Measurements from ENCODE around the gene SETBP1.

SETBP1 gene

DNA sequence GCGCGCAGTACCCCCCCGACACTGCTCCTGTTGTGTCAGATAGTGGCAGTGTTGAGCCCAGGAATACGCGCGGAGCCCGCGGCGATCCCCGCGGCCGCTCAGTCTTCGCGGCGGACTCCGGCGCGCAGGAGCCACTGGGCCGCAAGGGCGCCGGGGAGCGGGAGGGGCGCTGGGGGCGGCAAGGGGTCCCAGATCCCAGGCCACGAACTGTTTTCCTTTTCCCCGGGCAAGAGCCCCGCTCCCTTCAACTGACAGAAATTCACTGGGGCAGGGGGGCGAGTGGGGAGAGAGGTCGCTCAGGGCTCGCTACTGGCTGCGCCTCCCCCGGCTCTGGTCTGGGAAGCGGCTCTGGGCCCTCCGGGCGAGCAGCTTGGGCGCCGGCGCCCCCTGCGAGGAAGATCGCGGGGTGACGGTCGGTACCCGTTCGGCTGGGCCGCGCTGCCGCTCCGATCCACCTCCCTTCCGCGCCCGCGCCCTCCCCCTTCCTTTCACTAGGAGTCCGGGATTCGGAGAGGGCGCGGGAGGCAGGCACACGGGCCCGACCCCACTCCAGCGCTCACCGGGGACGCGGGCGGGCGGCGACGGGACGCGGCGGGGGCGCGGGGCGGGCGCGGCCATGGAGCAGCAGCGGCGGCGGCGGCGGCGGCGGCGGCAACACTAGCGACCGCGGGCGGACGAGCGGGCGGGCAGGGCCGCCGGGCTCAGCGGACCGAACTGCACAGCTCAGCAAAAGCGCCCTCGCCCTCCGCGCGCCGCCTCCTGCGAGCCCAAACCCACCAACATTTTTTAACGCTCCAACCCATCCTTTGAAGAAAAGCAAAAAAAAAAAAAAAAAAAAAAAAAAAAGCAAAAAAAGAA, 1.4 kb upstream of the SETBP1 start:
- DNase-seq (ENCODE audit: low read depth), result peak; percentile 42

DNA sequence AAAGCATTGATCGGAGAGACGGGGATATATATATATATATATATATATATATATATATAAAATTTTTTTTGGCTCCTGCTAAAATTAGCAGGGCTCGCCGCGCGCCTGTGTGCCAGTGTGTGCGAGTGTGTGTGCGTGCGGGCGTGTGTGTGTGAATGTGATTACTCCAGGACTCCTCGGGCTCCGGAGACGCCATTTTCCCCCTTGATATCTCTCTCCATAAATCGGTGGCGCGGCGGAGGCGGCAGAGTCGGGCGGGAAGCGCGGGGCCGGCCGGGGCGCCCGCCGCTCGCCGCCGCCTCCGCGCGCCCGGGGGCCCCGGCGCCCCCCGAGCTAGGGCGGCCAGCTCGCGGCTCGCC, 795 bp upstream of the SETBP1 start:
- DNase-seq (ENCODE audit: low read depth), result no peak

DNA sequence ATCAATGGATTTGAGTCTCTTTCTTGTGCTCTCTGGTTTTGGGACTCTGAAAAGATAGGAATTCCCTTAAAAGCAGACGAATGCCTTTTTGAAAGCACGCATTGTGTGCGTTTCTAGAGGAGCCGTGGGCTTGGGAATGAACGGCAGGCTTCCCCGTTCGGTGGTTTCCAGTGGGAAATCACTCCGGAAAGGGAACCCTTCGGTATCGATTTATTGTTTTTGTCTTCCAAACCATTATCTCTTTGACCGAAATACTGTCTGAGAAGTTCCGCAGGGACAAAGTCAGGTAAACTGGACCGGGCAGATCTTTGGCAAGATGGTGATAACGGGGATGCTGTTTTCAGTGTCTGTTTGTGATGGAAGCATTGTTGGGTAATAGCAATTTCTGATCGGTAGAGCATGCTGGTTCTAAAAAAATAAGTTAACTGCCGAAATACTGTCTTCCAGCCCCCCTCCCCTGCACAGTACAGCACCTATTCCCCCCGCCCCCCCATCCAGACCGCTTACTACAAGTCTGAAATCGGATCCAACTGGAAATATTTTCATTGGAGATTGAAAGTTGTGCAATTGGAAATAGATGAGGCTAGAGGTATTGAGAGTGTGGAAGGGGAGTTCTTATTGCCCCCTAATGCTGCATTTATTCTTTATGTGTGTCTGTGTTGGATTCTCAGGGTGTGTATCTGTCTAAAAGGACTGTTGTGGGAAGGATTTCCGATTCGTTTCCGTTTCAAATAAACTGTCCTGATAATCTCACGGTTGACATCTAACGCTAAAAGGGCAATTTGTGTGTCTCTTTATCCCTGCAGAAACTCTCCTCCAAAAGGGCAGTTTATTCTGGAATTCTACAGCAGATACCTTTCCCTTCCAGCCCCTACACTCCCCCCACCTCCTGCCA, 635 bp downstream of the SETBP1 start:
- DNase-seq (ENCODE audit: low read depth), result no peak

DNA sequence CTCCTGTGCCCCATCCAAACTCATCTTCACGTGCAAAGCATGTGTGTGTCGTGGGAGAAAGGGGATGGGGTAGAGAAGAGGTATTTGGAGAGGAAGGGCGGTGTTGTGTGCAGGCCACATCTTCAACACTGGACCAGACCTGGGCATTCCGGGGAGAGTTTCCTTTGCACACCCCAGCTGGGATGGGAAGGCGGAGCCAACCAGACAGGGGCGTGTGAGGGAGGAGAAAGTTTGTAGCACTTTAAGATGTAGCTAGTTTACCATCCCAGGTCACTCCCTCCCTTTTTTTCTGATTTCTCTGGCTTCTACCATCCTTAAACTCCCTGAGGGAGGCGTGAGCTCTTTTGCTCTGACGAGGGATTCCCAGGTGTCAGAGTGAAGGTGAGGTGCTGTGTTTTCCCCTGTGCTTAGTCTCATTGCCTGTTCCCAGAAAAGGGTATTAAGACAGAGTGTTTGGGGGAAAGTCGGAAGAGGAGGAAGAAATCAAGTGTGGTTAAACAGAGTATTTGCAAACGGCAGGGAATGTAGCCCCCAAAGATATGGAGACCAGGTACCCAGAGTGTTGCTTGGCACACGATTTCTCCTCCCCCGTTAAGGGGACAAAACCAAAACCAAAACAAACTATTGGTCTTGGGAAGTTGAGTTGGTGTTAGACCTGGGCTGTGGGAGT, 1.6 kb downstream of the SETBP1 start:
- DNase-seq (ENCODE audit: low read depth), result no peak

DNA sequence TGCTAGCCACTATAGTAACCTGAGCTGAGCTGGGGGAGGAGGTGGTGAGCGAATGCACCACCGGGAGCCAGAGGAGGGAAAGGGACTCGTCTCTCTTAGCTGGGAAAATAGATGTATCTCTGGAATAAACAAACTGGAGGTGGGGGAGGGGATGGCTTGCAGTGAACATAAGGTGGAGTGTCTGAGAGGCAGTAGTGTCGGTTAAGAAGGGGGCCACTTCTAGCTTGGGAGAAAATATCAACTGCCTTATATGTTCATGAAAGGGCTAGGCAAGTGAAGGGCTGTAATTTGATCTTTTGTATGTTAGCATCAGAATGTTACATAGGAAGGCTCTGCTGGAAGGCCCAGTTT, 2.2 kb downstream of the SETBP1 start:
- DNase-seq (ENCODE audit: low read depth), result no peak

GRCh38 chr18:44683556-44683955, 2.9 kb downstream of the SETBP1 start:
- no peak for DNase-seq (ENCODE audit: low read depth)

GRCh38 chr18:44685296-44685695, 4.6 kb downstream of the SETBP1 start:
- DNase-seq (ENCODE audit: low read depth), result no peak

DNA sequence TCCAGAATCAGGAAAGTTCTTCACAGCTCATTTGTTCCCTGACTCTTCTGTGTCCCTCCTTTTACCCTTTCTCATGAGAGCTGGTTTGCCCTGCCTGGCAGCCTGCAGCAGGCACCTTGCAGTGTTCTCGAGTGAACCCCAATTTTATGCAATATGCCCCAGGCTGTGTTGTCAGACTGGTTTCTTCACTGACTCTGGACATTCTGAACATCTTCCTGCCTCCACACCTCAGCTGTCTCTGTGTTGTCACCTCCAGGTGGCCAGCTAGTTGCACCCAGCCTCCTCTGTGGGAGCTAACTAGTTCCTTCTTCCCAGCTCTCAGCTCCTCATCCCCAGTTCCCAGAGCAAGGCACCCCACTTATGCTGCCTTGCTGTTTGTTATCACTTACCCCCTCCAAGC, 5.5 kb downstream of the SETBP1 start:
- DNase-seq (ENCODE audit: low read depth), result no peak

DNA sequence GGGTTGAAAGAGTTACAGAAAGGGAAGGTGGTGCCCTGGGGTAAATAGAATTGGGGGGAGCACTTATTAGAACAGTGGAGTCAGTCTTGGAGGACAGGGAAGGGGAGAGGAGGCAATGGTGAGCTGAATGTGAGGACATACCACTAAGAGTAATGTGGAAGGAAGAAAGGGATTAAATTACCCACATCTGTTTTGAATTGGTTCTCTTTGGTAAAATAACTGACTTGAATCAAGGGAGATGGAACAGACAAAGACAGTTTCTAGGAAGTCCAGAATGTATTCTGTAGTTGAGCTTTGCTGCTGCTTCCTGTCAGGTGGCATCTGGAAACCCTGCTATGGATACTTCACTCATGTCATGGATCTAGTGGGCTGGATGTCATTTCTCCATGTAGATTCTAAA, 6.7 kb downstream of the SETBP1 start:
- no peak for DNase-seq (ENCODE audit: low read depth)

GRCh38 chr18:44689736-44690135, 9.0 kb downstream of the SETBP1 start:
- no peak for DNase-seq (ENCODE audit: low read depth)

- DNase-seq (ENCODE audit: low read depth), result no peak
These were observed 10.6 kb downstream of the SETBP1 start for GRCh38 chr18:44691148-44691925.

DNA sequence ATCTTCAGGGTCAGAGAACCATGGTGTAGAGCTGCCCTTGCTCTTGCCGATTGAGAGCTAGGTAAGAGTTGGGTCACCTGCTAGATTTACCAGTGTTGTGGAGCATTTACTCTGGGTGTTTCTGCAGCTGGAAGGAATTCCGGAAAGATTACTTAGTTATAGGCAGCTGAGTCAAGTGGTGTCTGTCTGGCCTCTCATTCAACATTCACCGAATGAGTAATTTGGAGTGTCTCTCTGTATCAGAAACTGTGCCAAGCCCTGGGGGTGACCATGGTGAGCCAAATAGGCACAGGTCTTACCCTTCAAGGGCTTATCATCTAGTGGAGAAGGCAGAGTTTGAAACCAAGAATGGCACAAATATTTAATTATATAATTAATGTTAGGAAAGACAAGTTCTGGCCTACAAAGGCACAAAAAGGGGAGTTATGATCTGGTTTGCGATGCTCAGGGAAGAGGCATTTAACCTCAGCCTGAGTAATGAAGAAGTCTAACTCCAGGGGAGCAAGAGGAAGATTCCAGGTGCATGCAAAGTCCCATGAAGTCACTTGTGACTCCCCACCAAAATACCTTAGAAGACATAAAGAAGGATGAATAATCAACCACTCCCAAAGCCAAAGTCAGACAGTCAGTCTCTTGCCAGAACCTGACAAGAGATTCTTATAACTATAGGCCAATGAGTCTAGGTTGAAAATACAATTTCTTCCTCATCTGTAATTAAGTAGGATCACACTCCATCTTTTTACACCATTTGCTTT, 12.5 kb downstream of the SETBP1 start:
- DNase-seq (ENCODE audit: low read depth), result no peak

- no peak for DNase-seq (ENCODE audit: low read depth)
These were observed 14.8 kb downstream of the SETBP1 start for GRCh38 chr18:44695503-44695902.

DNA sequence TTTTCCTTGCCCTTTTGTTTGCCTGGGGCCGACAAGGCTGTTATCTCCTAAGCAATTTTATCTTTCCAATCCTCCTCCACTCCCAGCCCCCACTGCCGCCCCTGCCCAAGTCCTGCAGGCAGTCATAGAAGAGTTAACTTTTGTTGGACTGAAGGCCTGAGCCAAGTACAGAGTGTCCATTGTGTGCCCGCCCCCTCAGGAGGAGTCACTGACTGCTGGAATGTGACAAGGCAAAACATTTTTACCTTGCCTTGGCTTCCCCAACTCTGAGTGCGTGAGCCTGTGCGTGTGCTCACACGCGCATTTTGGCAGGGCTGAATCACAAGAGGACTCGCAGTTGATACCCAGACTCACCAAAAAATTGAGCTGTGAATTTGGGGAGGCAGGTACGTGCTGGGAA, 16.2 kb downstream of the SETBP1 start:
- DNase-seq (ENCODE audit: low read depth), result no peak

GRCh38 chr18:44697315-44697714, 16.6 kb downstream of the SETBP1 start:
- no peak for DNase-seq (ENCODE audit: low read depth)

- DNase-seq (ENCODE audit: low read depth), result no peak
These were observed 17.8 kb downstream of the SETBP1 start for GRCh38 chr18:44698518-44698917.

DNA sequence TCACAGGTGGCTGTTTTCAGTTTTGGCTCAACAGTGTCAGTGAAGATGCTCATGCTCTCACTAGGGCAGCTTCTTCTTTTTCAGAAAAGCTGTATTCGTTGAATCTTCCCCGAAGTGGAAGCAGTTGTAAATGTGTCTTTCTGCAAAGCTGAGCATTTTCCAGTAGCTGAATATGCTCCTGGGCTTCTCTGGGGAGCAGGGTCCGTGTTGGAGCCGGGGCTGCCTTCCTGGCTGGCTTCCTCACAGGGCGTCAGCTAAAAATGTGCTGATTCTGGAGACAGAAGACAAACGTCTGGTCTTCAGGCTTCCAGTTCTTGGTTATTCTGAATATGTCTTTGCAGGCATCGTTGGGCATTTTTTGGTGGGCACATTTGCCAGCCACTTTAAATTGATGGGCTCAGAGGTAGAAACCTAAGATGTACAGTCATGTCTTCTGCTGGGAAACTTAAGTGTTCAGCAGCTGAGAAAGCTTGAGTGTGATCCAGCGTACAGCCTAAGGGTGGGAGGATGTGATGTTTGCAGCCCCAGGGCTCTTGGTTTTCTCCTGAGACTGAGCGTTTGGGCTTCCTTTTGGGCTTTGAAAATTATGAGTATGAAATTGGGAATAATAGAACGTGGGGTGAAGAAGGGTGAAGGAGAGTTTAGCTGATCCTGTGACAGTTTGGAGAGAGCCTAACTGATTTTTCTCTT, 19.0 kb downstream of the SETBP1 start:
- no peak for DNase-seq (ENCODE audit: low read depth)

DNA sequence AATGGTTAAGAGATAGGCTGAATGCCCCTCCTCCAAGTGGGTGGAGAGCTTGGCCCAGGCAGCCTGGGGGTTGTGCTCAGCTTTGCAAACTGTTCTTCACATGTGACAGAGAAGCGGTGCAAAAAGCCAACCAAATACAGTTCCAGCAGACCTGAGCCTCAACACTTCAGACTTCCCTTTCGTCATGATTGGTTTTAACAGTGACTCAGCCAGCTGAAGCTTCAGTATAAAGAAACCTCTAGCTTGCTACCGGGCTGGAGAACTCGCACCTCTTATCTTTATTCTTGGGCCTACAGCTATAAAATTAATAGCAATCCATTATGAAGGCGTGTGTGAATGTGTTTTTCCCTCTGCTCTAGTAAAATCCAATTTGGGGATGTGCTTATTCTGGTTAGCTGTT, 20.0 kb downstream of the SETBP1 start:
- DNase-seq (ENCODE audit: low read depth), result no peak

DNA sequence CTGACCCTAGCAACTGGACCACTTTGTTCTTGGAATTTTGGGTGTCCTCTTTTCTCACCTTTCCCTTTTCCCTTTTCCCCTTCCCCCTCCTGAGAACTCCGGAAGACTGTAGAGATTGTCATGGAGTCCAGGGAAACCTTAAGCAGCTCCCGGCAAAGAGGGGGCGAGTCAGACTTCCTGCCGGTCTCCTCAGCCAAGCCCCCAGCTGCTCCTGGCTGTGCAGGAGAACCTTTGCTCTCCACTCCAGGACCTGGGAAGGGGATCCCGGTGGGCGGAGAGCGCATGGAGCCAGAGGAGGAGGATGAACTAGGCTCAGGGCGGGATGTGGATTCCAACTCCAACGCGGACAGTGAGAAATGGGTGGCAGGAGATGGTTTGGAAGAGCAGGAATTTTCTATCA, 20.5 kb downstream of the SETBP1 start:
- DNase-seq (ENCODE audit: low read depth), result no peak

DNA sequence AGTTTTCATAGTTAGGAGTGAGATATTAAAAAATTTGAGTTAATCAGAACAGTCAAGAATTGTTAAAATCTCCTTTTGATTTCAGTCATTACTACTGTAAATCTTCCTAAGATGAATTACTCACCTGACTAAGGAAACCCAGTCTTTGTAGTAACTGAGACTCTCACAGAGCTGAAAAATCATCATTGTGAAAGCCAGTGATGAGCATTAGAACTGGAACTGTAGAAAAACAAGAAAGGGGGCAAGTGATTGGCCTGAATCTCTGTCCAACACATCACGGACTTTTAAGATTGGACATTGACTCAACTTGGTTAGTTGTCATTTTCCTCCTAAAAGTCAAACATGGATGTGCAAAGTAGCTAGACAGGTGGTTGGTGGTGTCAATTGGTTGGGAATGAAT, 21.9 kb downstream of the SETBP1 start:
- DNase-seq (ENCODE audit: low read depth), result no peak
